Tibial nerve (tissue), 4 donors: ENCODE data around the gene ATF7. TPM values are rescaled to one million over a fixed set of nuclear protein-coding genes. Genes with fewer than 3 reads are reported as not detected.

Experiments used
- DNase-seq, 2 donors: peaks; one replicate each; pipeline ENCODE4 v3.0.0-alpha.2; 2019; ENCODE audit warnings: low spot score in 2 of 2
- H3K27ac ChIP-seq, 4 donors: fragments of 200-600 bp; sonication (generic) in 3 of 4; one replicate each; pipeline ENCODE4 v1.5.1; 2017 to 2019; ENCODE audit warnings: mild to moderate bottlenecking in 1 of 4
- H3K27me3 ChIP-seq, 2 donors: fragments of 200-600 bp; sonication (generic) in 1 of 2; one replicate each; pipeline versions ENCODE4 v1.5.1 to v1.6.0; 2017 to 2019
- H3K36me3 ChIP-seq, 3 donors: fragments of 200-600 bp; sonication (generic); one replicate each; pipeline ENCODE4 v1.5.1; 2018 to 2019
- H3K4me1 ChIP-seq, 4 donors: fragments of 200-600 bp; sonication (generic) in 3 of 4; one replicate each; pipeline ENCODE4 v1.5.1; 2017 to 2019
- H3K4me3 ChIP-seq, 4 donors: fragments of 200-600 bp; sonication (generic) in 3 of 4; one replicate each; pipeline ENCODE4 v1.5.1; 2017 to 2019; ENCODE audit warnings: mild to moderate bottlenecking in 1 of 4, moderate library complexity in 1 of 4
- H3K9me3 ChIP-seq, 4 donors: fragments of 200-600 bp; sonication (generic) in 3 of 4; one replicate each; pipeline ENCODE4 v1.5.1; 2017 to 2019
- CTCF ChIP-seq, 5 experiments: fragments of 200-600 bp in 3 of 5; fragments of 450-650 bp in 2 of 5; sonication (generic) in 3 of 5; IDR thresholded peaks; one replicate each; pipeline ENCODE4 v1.5.1; 2016 to 2019; ENCODE audit warnings: antibody characterized with exemption in 5 of 5, mild to moderate bottlenecking in 3 of 5, moderate library complexity in 2 of 5
- EP300 ChIP-seq, 2 donors: sonication (generic); formaldehyde crosslinking; IDR thresholded peaks; one replicate each; pipeline ENCODE4 v1.6.1; 2017; ENCODE audit warnings: antibody characterized with exemption in 2 of 2, mild to moderate bottlenecking in 1 of 2
- POLR2A ChIP-seq, 2 donors: fragments of 450-650 bp; IDR thresholded peaks; one replicate each; pipeline ENCODE4 v1.6.1; 2017; ENCODE audit warnings: antibody characterized with exemption in 2 of 2, mild to moderate bottlenecking in 2 of 2, moderate library complexity in 2 of 2
- WGBS, 2 donors: methylation state at CpG; one replicate each; pipeline ENCODE4 v1.1.5; 2018; 5-methylcytosine and 5-hydroxymethylcytosine counted together
- total RNA-seq, 4 donors: library from RNA; depleted of rRNA; stranded (reverse); fragments of >200 nt; gene quantifications; one replicate each; pipeline ENCODE4 v1.1.0, GENCODE V29; 2016

Gene ATF7
- total RNA-seq, 4 donors from 2014 or later: 30.1 to 47.9 (median 34.4) TPM

- WGBS, 2 donors: 89 to 90% methylated on average over 3 of the region's 3 CpGs
- TF ChIP-seq POLR2A (IDR thresholded peaks at IDR 0.05) (no peak), CTCF (IDR thresholded peaks at IDR 0.05) (no peak), EP300 (IDR thresholded peaks at IDR 0.05) (no peak)
- Histone ChIP-seq H3K9me3 (no peaks in the 10 kb centered on the region), H3K4me3 (no peak overlapping the region), H3K36me3 (no peaks in the 10 kb centered on the region), H3K4me1 (peaks cover 0 to 79% (median 21%) of the 10 kb centered on the region in 4 donors), H3K27ac (no peak overlapping the region), H3K27me3 (no peaks in the 10 kb centered on the region)
- DNase-seq: no peak
These were observed 36.8 kb downstream of the ATF7 start for GRCh38 chr12:53589423-53589822.

GRCh38 chr12:53588123-53588522, 38.1 kb downstream of the ATF7 start:
- H3K4me3 ChIP-seq: no peak overlapping the region
- no peak for DNase-seq
- peaks cover 0 to 68% (median 21%) of the 10 kb centered on the region in 4 donors for H3K4me1 ChIP-seq
- WGBS, 2 donors: 96 to 97% methylated on average over 3 of the region's 3 CpGs
- no peak overlapping the region for H3K27ac ChIP-seq
- no peaks in the 10 kb centered on the region for H3K27me3 ChIP-seq
- H3K36me3 ChIP-seq: peaks cover 0 to 6% (median 0%) of the 10 kb centered on the region in 3 donors
- TF ChIP-seq CTCF (IDR thresholded peaks at IDR 0.05) (no peak), EP300 (IDR thresholded peaks at IDR 0.05) (no peak), POLR2A (IDR thresholded peaks at IDR 0.05) (no peak)
- no peaks in the 10 kb centered on the region for H3K9me3 ChIP-seq

- TF ChIP-seq EP300 (IDR thresholded peaks at IDR 0.05) (no peak), POLR2A (IDR thresholded peaks at IDR 0.05) (no peak), CTCF (IDR thresholded peaks at IDR 0.05) (no peak)
- DNase-seq: no peak
- WGBS, 2 donors: 88 to 89% methylated on average over 8 of the region's 8 CpGs
- Histone ChIP-seq H3K4me1 (peaks cover 0 to 55% (median 13%) of the 10 kb centered on the region in 4 donors), H3K9me3 (no peaks in the 10 kb centered on the region), H3K4me3 (no peak overlapping the region), H3K36me3 (peaks cover 0 to 13% (median 0%) of the 10 kb centered on the region in 3 donors), H3K27ac (no peak overlapping the region), H3K27me3 (no peaks in the 10 kb centered on the region)
These were observed 39.4 kb downstream of the ATF7 start for GRCh38 chr12:53586745-53587144.

- no peak overlapping the region for H3K4me3 ChIP-seq
- DNase-seq: no peak
- H3K36me3 ChIP-seq: peaks cover 0 to 13% (median 0%) of the 10 kb centered on the region in 3 donors
- peaks cover 0 to 44% (median 3%) of the 10 kb centered on the region in 4 donors for H3K4me1 ChIP-seq
- H3K9me3 ChIP-seq: no peaks in the 10 kb centered on the region
- 47 to 49% methylated on average over 2 of the region's 2 CpGs for WGBS, 2 donors
- no peaks in the 10 kb centered on the region for H3K27me3 ChIP-seq
- TF ChIP-seq EP300 (IDR thresholded peaks at IDR 0.05) (no peak), POLR2A (IDR thresholded peaks at IDR 0.05) (no peak), CTCF (IDR thresholded peaks at IDR 0.05) (no peak)
- peak overlapping the region in 1 of 4 donors; percentile 43 for H3K27ac ChIP-seq
These were observed 40.6 kb downstream of the ATF7 start for GRCh38 chr12:53585448-53586125.

- no peak for DNase-seq
- peaks cover 0 to 21% (median 2%) of the 10 kb centered on the region in 4 donors for H3K4me1 ChIP-seq
- H3K36me3 ChIP-seq: peaks cover 0 to 17% (median 0%) of the 10 kb centered on the region in 3 donors
- no peak overlapping the region for H3K4me3 ChIP-seq
- TF ChIP-seq POLR2A (IDR thresholded peaks at IDR 0.05): no peak
- TF ChIP-seq CTCF (IDR thresholded peaks at IDR 0.05): no peak
- no peak for TF ChIP-seq EP300 (IDR thresholded peaks at IDR 0.05)
- 74 to 87% methylated on average over 5 of the region's 5 CpGs for WGBS, 2 donors
- H3K27ac ChIP-seq: no peak overlapping the region
- no peaks in the 10 kb centered on the region for H3K27me3 ChIP-seq
- no peaks in the 10 kb centered on the region for H3K9me3 ChIP-seq
These were observed 46.6 kb downstream of the ATF7 start for GRCh38 chr12:53579545-53579955.
